22Rv1 (cell line): ENCODE results near the gene HOXD3.

Experiments
- H3K27ac ChIP-seq: fragments of 450-650 bp; 2 replicates; pipeline ENCODE4 v1.5.1; 2017
- ZFX ChIP-seq: fragments of 450-650 bp; IDR thresholded peaks from 2 replicates; pipeline ENCODE4 v1.6.1; 2017; ENCODE audit warnings: antibody characterized with exemption, borderline replicate concordance
- TF ChIP-seq, protein P1 (sequence below): fragments of 450-650 bp; IDR thresholded peaks from 2 replicates; pipeline ENCODE4 v1.5.1; 2017; ENCODE audit warnings: mild to moderate bottlenecking

The HOXD3 gene

GRCh38 chr2:176131848-176132158, 25.3 kb upstream of the HOXD3 start:
- no peak for TF ChIP-seq ZFX
- TF ChIP-seq, protein P1, sequence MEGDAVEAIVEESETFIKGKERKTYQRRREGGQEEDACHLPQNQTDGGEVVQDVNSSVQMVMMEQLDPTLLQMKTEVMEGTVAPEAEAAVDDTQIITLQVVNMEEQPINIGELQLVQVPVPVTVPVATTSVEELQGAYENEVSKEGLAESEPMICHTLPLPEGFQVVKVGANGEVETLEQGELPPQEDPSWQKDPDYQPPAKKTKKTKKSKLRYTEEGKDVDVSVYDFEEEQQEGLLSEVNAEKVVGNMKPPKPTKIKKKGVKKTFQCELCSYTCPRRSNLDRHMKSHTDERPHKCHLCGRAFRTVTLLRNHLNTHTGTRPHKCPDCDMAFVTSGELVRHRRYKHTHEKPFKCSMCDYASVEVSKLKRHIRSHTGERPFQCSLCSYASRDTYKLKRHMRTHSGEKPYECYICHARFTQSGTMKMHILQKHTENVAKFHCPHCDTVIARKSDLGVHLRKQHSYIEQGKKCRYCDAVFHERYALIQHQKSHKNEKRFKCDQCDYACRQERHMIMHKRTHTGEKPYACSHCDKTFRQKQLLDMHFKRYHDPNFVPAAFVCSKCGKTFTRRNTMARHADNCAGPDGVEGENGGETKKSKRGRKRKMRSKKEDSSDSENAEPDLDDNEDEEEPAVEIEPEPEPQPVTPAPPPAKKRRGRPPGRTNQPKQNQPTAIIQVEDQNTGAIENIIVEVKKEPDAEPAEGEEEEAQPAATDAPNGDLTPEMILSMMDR = no peak

DNA sequence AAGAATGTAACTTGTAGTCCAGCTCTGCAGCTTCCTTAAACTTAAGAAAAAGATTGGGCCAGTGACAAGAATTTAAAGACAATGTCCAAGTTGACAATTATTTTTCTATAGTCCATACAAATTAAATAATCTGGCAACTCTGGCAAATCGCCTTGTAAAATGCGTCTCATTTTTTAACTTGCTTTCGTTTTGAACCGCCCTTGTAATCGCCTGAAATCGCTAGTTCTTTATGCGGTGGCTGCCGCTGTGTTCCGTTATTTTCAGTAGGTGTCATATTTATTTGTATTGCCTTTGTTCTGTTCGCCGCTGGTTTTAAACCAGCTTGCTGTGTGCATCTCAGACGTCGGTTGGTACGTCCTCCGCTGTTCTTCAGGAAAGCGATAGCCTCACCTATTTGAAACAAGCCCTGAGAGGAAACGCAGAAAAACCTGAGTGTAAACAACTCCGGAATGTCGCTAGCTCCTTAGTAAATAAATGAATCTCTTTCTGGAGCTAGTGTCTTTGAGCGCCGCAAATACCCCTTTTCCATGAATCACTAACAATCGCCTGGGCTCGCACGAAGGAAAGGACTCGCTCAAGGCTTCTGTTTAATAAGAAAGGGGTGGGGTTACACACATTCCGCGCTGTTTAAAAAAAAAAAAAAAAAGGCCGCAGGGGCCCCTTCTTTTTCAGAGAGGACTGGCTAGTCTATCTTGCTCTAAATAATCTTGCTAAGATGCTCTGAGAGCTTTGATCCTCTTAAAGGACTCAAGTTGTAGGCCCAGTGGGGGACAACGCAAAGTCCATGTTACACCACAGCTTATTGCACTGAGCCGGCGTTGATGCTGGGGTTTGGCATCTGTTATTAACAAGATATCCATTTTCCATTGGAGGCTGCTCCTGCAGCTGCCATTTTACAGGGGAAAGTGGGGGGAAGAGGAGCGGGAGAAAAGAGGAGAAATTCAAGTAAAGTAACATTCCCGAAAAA, 24.6 kb upstream of the HOXD3 start:
- H3K27ac ChIP-seq = no peak overlapping the region
- TF ChIP-seq ZFX = no peak
- TF ChIP-seq, protein P1 = no peak

More at GRCh38 chr2:176131848-176132158, 25.3 kb upstream of the HOXD3 start:
- no peak overlapping the region for H3K27ac ChIP-seq

DNA sequence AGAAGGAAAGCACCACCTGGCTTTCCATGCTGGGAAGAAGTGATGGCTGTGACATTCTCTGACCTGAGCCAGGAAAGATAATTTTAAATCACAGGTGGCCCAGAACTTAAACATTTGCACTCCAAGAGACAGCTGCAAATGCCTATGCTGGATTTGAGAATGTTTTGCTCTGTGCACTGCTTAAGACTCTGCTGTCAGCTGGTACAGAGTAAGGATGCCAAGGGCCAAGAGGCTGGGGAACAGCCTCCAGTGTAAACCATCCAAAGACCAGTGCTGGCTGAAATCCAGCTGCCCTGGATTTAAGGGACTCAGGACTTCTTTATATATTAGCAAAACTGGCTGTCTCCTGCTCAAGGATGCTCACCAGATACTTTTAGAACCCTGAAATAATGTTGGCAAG, 23.7 kb upstream of the HOXD3 start:
- H3K27ac ChIP-seq = no peak overlapping the region
- TF ChIP-seq, protein P1 = no peak
- no peak for TF ChIP-seq ZFX

DNA sequence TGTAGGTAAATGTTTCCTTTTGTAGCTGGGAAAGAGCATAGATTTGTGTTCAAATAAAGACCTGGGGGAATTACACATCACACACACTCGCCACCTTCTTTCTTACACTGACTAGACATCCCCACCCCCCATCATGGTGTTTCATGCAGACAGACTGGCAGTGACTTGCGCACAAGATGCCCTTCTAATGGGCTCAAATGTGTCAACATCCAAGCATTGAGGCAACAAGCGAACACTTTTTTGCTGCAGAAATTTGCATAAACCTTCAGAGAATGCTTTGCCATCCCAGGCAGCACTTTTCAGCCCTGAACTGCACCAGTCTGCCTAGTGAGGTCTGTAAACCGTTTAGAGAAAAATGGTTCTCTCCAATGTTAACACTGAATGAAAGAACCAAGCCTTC, 23.1 kb upstream of the HOXD3 start:
- no peak for TF ChIP-seq ZFX
- TF ChIP-seq, protein P1 = no peak
- H3K27ac ChIP-seq = no peak overlapping the region

GRCh38 chr2:176135035-176135440, 22.1 kb upstream of the HOXD3 start:
- H3K27ac ChIP-seq = no peak overlapping the region
- TF ChIP-seq, protein P1 = no peak
- TF ChIP-seq ZFX = no peak

- no peak for TF ChIP-seq ZFX
- TF ChIP-seq, protein P1 = no peak
- H3K27ac ChIP-seq = no peak overlapping the region
These were observed 20.5 kb upstream of the HOXD3 start for GRCh38 chr2:176136374-176137251.
